Measurements from ENCODE around the gene BORCS5.

DNA sequence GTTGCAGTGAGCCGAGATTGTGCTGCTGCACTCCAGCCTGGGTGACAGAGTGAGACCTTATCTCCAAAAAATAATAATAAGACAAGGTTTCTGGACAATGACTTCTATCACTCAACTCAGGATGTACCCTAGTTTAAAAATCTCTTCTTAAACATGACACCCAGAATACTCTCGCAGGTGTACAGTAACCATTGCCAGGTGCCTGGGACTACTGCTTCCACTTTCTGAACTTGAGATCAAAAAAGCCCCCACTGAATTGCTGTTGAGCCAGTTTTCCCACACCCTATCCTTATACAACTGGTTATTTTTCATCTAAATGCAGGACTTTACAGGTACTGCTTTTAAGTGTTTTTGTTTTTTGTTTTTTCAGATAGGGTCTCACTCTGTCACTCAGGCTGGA, 36.3 kb downstream of the BORCS5 start:
- TF ChIP-seq EZH2phosphoT487 (IDR thresholded peaks at IDR 0.05; ENCODE audit: insufficient read depth, low read depth) (no peak), EZH2 (IDR thresholded peaks at IDR 0.05; ENCODE audit: insufficient read depth, poor library complexity, severe bottlenecking) (no peak)

Measured in GM23248 (cell line).